ENCODE measurements around the gene DDAH1.

DNA sequence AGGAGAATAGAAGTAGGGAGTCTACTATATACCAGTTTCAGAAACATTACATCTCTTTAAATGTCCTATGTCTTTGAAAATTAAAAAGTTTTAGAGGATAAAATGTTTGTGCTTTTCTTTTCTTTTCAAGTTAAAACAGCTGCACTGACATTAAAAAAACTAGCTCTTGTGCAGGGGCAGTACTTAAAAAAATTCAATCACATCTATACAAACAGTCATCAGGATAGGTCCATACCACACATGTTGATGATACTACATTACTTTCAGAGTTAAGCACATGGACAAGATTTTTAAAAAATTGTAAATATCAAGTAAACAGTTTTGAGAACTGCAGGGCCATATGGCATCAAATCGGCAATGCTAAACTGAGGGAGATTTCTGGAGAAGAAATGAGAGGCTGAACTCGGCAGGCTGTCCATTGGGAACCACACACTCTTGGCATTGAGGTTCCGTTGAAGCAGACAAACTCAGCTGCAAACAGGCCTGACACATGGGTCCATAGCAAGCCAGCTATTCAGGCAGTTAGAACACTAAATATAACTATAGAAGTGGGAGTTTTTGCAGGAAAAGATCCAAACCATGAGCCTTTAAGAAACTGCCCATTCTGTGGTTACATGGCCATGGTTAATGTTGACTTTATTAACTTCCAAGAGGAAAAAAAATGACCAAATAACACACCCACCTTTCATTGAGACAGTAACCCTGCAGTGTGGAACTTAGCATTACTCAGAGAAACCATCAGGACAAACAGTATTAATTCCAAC, 104.0 kb downstream of the DDAH1 start:
- TF ChIP-seq POLR2A (IDR thresholded peaks at IDR 0.05; ENCODE audit: low read depth, low read length) (no peak), POLR2AphosphoS5 (IDR thresholded peaks at IDR 0.05; ENCODE audit: low read depth, low read length) (no peak)
